ENCODE results near the gene NPNT.

DNA sequence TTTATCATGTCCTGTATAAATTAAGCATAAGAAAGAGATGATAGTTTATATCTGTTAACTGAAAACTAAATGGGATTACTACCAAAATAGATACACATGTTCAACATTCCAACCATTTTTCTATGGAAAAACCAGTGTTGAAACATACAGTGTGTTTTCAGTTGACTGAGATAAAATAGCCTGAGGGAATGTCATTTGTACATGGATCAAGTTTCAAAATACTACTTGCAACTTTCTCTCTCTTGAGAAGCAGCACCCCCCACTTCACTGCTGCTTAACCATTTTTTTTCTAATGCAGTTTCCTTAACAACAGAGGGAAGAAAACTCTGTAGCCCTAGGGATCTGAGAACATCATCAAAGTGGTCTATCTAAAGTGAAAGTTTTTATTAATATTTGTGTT, 70.8 kb downstream of the NPNT start:
- TF ChIP-seq, protein P1, sequence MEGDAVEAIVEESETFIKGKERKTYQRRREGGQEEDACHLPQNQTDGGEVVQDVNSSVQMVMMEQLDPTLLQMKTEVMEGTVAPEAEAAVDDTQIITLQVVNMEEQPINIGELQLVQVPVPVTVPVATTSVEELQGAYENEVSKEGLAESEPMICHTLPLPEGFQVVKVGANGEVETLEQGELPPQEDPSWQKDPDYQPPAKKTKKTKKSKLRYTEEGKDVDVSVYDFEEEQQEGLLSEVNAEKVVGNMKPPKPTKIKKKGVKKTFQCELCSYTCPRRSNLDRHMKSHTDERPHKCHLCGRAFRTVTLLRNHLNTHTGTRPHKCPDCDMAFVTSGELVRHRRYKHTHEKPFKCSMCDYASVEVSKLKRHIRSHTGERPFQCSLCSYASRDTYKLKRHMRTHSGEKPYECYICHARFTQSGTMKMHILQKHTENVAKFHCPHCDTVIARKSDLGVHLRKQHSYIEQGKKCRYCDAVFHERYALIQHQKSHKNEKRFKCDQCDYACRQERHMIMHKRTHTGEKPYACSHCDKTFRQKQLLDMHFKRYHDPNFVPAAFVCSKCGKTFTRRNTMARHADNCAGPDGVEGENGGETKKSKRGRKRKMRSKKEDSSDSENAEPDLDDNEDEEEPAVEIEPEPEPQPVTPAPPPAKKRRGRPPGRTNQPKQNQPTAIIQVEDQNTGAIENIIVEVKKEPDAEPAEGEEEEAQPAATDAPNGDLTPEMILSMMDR (IDR thresholded peaks at IDR 0.05), result no peak
- TF ChIP-seq POLR2A (IDR thresholded peaks at IDR 0.05), result no peak

Measured in breast epithelium (tissue), 3 donors.